GM18868 (cell line): ENCODE measurements around the gene SPIRE2.
A peak's percentile ranks its signal among the peaks of the same experiment; 100 is the strongest.
"Not testable (repeated sequence)": the region's sequence is repeated elsewhere in the genome, so short reads cannot be mapped to it uniquely, and the experiment has no call there.

ENCODE experiments used
- ATAC-seq: cut with Tn5 transposase; IDR thresholded peaks from one replicate; pipeline ENCODE4 v1.9.1; 2021; ENCODE audit warnings: mild to moderate bottlenecking, moderate library complexity; ENCODE audit not compliant: unreplicated experiment

SPIRE2 gene

GRCh38 chr16:89862732-89863131 is 34.5 kb downstream of the SPIRE2 start:
- ATAC-seq = no peak

GRCh38 chr16:89863741-89864526 is 35.7 kb downstream of the SPIRE2 start:
- ATAC-seq = no peak

GRCh38 chr16:89864527-89864820 is 36.2 kb downstream of the SPIRE2 start:
- ATAC-seq = no peak

GRCh38 chr16:89867918-89868317 is 39.6 kb downstream of the SPIRE2 start:
- no peak for ATAC-seq

- no peak for ATAC-seq
These were observed 41.6 kb downstream of the SPIRE2 start for GRCh38 chr16:89869911-89870310.

GRCh38 chr16:89870440-89870839 is 42.2 kb downstream of the SPIRE2 start:
- no peak for ATAC-seq

- ATAC-seq = no peak
These were observed 43.6 kb downstream of the SPIRE2 start for GRCh38 chr16:89871895-89872294.

- ATAC-seq = peak; percentile 49
These were observed 45.1 kb downstream of the SPIRE2 start, which contains the start of gene TCF25 for GRCh38 chr16:89873109-89873971. Gene TCF25 (plus strand): TSS chr16:89873592. CDS start chr16:89873668, 76 bp downstream.

GRCh38 chr16:89873972-89874689 is 45.9 kb downstream of the SPIRE2 start:
- ATAC-seq = peak; percentile 66

GRCh38 chr16:89879123-89879522 is 50.8 kb downstream of the SPIRE2 start:
- not testable (repeated sequence) for ATAC-seq

GRCh38 chr16:89880477-89881367 is 52.4 kb downstream of the SPIRE2 start:
- no peak for ATAC-seq

- no peak for ATAC-seq
These were observed 53.1 kb downstream of the SPIRE2 start for GRCh38 chr16:89881368-89881730.

GRCh38 chr16:89883346-89884040 is 55.2 kb downstream of the SPIRE2 start:
- no peak for ATAC-seq

- ATAC-seq = no peak
These were observed 55.8 kb downstream of the SPIRE2 start for GRCh38 chr16:89884041-89884421.

- ATAC-seq = no peak
These were observed 59.0 kb downstream of the SPIRE2 start for GRCh38 chr16:89887243-89887642.

GRCh38 chr16:89890200-89890599 is 61.9 kb downstream of the SPIRE2 start:
- no peak for ATAC-seq

- no peak for ATAC-seq
These were observed 62.8 kb downstream of the SPIRE2 start for GRCh38 chr16:89890886-89891657.

- ATAC-seq = no peak
These were observed 63.9 kb downstream of the SPIRE2 start for GRCh38 chr16:89892055-89892630.

GRCh38 chr16:89892635-89893034 is 64.4 kb downstream of the SPIRE2 start:
- no peak for ATAC-seq
